NCI-H1105 (cell line): ENCODE measurements around the gene SLC17A7.
A peak's percentile ranks its signal among the peaks of the same experiment; 100 is the strongest.
"Not testable (repeated sequence)": the region's sequence is repeated elsewhere in the genome, so short reads cannot be mapped to it uniquely, and the experiment has no call there.

Source experiments
- DNase-seq: peaks from one replicate; lab custom pipeline; 2025; lab: John Stamatoyannopoulos, UW

The SLC17A7 gene

GRCh38 chr19:49469828-49470614, 28.7 kb upstream of the SLC17A7 start:
- DNase-seq: no peak

DNA sequence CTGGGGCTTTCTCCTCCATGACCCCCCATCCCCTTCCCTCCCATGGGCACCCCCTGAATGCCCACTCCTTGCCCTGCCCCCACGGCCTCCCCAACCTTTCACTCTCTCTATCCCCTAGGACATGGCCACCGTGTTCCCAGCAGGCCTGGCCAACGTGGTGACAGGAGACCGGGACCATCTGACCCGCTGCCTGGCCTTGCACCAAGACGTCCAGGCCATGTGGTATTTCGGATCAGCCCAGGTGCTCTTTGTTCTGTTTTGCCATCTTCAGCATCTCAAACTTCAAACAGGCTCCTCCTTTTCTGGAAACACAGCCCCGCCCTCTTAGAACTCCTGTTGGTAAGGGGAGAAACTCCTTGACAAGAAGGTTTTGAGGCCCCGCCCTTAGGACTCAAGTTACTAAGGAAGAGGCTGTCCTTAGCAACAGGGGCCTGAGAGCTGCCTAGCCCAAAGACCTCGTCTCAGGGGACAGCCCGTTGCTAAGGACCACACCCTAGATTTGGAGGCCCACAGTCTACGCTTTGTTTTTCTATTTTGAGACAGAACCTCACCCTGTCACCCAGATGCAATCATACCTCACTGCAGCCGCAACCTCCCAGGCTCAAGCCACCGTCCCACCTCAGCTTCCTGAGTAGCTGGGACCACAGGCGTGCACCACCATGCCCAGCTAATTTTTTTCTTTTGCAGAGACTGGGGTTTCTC, 27.6 kb upstream of the SLC17A7 start:
- DNase-seq: no peak

- DNase-seq: no peak
Measured at GRCh38 chr19:49468199-49468598, 26.9 kb upstream of the SLC17A7 start.

GRCh38 chr19:49465371-49465770, 24.0 kb upstream of the SLC17A7 start:
- DNase-seq: no peak

DNA sequence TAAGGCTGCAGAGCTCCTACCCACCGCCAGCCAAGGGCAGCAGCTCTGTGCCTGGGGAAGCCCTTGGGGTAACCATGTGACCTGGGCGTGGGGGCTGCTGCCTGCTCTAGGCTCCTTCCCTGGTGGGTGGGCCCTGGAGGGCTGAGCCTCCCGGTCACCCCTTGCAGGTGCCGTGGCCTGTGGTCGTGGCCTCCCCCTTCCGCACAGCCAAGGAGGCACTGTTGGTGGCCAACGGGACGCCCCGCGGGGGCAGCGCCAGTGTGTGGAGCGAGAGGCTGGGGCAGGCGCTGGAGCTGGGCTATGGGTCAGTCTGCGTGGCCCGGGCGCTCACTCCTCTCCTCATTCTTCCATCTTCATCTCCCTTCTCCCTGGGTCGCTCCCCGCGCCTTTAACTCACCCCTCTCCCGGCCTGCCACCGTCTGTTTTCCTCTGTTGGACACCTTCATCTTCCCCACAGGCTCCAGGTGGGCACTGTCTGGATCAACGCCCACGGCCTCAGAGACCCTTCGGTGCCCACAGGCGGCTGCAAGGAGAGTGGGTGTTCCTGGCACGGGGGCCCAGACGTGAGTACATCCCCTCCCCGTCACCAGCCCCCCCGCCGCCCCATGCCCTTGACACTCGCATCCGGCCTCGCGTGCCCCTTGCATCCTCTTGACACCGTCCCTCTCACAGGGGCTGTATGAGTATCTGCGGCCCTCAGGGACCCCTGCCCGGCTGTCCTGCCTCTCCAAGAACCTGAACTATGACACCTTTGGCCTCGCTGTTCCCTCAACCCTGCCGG, 22.8 kb upstream of the SLC17A7 start:
- DNase-seq: no peak

GRCh38 chr19:49462492-49462891, 21.2 kb upstream of the SLC17A7 start:
- DNase-seq: no peak

GRCh38 chr19:49461656-49462055, 20.3 kb upstream of the SLC17A7 start:
- DNase-seq: no peak

DNA sequence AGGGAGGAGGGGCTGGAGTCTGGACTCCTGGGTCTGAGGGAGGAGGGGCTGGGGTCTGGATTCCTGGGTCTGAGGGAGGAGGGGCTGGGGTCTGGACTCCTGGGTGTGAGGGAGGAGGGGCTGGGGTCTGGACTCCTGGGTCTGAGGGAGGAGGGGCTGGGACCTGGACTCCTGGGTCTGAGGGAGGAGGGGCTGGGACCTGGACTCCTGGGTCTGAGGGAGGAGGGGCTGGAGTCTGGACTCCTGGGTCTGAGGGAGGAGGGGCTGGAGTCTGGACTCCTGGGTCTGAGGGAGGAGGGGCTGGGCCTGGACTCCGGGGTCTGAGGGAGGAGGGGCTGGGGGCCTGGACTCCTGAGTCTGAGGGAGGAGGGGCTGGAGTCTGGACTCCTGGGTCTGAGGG, 19.8 kb upstream of the SLC17A7 start:
- DNase-seq: not testable (repeated sequence)

- DNase-seq: no peak
Measured at GRCh38 chr19:49459388-49459787, 18.1 kb upstream of the SLC17A7 start.

GRCh38 chr19:49458567-49458903, 17.2 kb upstream of the SLC17A7 start:
- no peak for DNase-seq

DNA sequence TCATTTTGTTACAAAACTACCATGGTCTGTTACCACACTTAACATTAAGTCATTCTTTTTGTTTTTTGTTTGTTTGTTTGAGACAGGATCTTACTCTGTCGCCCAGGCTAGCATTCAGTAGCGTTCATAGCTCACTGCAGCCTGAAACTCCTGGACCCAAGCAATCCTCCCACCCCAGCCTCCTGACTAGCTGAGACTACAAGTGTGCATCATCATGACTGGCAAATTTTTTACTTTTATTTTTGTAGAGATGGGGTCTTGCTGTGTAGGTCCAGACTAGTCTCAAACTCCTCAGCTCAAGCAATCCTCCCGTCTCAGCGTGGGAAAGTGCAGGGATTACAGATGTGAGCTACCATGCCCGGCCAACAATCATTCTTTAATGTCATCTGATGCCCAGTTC, 15.0 kb upstream of the SLC17A7 start:
- no peak for DNase-seq

- DNase-seq: no peak
Measured at GRCh38 chr19:49455773-49456172, 14.4 kb upstream of the SLC17A7 start.

GRCh38 chr19:49453757-49454240, 12.5 kb upstream of the SLC17A7 start:
- no peak for DNase-seq

DNA sequence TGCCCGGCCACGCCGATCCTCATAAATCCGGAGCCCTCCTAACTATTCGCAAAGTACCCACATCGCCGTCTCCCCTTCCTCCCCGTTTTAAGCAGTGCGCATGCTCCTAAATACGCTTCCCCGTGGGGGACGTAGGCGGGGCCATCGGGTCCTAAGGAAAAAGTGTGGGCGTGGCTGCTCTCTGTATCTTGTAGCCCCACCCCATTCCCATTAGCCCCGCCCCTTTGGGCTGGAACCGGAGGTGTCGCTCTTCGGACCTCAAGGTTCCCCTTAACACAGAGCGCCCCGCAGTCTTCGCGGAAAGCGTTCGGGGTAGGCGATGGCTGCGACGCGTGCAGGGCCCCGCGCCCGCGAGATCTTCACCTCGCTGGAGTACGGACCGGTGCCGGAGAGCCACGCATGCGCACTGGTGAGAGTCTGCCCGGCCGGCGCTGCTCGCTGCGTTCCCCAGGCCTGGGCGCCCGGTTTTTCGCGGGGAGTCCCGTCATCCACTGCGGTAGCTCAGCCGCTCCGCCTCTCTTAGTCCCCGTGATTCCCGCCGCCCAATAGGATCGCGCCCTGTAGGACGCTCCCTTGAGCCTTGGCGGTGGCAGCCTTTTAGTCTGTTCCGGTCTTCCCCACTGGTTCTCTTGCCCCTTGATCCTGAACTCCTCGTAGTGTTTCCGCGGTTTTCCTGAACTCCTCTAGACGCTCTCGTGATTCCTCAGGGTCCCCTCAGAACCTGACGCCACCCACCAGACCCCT, 11.9 kb upstream of the SLC17A7 start, which contains the start of gene ALDH16A1:
TSS of gene ALDH16A1 (plus strand) at position 213 of the 744 bp plus-strand sequence. CDS start at position 320, 107 bp downstream.
- DNase-seq: peak; percentile 98

DNA sequence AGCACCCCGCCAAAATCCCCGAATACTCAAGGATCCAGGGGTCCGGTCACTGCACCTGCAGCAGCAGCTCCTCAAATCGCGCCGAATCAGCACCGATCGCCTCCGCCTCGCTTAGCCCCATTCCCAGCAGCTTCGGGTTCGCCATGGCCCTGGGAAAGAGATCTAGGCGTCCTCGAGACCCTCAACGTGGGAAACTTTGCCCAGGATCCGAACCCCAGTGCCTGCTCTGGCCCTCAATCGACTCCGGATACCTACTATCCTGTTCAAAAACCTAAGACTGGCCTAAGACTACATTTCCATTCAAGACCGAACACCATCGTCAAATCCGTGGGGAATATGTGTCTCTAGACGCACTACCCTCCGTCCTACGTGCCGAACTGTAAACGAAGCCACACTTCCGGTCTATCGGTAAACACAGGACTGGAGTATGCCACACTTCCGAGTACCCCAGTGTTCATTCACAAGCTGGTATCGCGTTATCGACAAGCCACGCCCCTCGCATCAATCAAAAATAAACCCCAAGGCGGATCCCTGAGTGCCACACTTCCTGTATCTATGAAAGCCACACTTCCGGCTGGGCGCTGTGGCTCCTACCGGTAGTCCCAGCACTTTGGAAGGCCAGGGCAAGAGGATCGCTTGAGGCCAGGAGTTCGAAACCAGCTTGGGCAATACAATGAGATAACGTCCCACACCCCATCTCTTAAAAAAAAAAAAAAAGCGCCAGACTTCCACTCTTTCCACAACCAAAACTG, 10.3 kb upstream of the SLC17A7 start, which contains the start of gene PIH1D1:
TSS of gene PIH1D1 (minus strand) at position 385 of the 752 bp plus-strand sequence. CDS start at position 145, 240 bp downstream.
- DNase-seq: peak; percentile 99

DNA sequence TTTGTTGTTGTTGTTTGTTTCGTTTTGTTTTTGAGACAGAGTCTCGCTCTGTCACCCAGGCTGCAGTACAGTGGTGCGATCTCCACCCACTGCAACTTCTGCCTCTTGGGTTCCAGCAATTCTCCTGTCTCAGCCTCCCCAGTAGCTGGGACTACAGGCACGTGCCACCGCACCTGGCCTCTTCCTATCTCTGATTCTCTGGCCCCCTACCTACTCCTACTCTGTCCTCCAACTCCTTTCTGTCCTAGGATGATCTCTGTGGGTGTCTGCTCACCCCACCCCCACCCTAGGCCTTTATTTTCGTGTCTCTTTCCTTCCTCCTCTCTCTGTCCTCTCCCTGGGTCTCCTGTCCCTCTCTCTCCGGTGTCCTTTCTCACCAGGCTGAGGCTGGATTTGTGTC, 9.1 kb upstream of the SLC17A7 start:
- no peak for DNase-seq

GRCh38 chr19:49448432-49448786, 7.1 kb upstream of the SLC17A7 start:
- no peak for DNase-seq

GRCh38 chr19:49447485-49448431, 6.4 kb upstream of the SLC17A7 start:
- DNase-seq: no peak

DNA sequence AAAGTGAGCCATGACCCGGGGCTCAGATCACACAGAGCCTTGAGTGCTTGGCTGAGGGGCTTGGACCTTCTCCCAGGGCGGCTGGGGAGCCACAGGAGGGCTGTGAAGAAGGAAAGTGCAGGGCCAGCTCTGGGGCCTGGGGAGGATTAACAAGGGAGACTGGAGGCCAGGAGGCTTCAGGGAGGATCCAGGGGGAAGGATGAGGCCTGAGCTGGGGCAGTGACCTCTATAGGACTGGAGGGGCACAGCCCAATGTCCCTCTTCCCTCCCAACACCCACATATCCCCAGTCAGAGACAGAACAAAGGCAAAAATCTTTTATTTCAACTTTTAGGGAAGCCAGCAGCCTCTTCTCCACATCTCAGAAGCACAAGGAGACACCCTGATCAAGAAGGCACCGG, 4.7 kb upstream of the SLC17A7 start:
- no peak for DNase-seq
